ENCODE data around the gene CFAP54.
A peak's percentile ranks its signal among the peaks of the same experiment; 100 is the strongest.

CFAP54 gene

GRCh38 chr12:96489392-96490056 is at the start of gene CFAP54:
Gene CFAP54, plus strand, starts transcription at chr12:96489577. Its CDS starts 33 bp downstream, at chr12:96489610.
- TF ChIP-seq CTCF (IDR thresholded peaks at IDR 0.05), result peak; percentile 67
- Histone ChIP-seq H3K27ac (peak within 1 kb of the TSS in 1 of 2 donors; percentile 48), H3K4me3 (peak within 1 kb of the TSS; percentile 68)
- peak; percentile 95 for DNase-seq (ENCODE audit: low spot score)

GRCh38 chr12:96441816-96442215 is 47.6 kb upstream of the CFAP54 start:
- Histone ChIP-seq H3K4me3 (no peak overlapping the region), H3K27ac (no peak overlapping the region)
- TF ChIP-seq CTCF (IDR thresholded peaks at IDR 0.05), result no peak
- no peak for DNase-seq (ENCODE audit: low spot score)

GRCh38 chr12:96442906-96443305 is 46.5 kb upstream of the CFAP54 start:
- DNase-seq (ENCODE audit: low spot score), result no peak
- Histone ChIP-seq H3K4me3 (no peak overlapping the region), H3K27ac (no peak overlapping the region)
- no peak for TF ChIP-seq CTCF (IDR thresholded peaks at IDR 0.05)

- H3K27ac ChIP-seq, result no peak overlapping the region
Measured at GRCh38 chr12:96444399-96444798, 45.0 kb upstream of the CFAP54 start.

GRCh38 chr12:96445691-96446583 is 43.4 kb upstream of the CFAP54 start:
- H3K27ac ChIP-seq, result peak overlapping the region in 1 of 2 donors; percentile 2
- DNase-seq (ENCODE audit: low spot score), result no peak
- TF ChIP-seq CTCF (IDR thresholded peaks at IDR 0.05), result no peak
- H3K4me3 ChIP-seq, result no peak overlapping the region

More at GRCh38 chr12:96444399-96444798, 45.0 kb upstream of the CFAP54 start:
- no peak for DNase-seq (ENCODE audit: low spot score)
- no peak for TF ChIP-seq CTCF (IDR thresholded peaks at IDR 0.05)
- H3K4me3 ChIP-seq, result no peak overlapping the region

- Histone ChIP-seq H3K4me3 (no peak overlapping the region), H3K27ac (no peak overlapping the region)
- TF ChIP-seq CTCF (IDR thresholded peaks at IDR 0.05), result no peak
- no peak for DNase-seq (ENCODE audit: low spot score)
Measured at GRCh38 chr12:96447256-96447655, 42.1 kb upstream of the CFAP54 start.
